ENCODE data around the gene RPL37A.

The RPL37A gene

GRCh38 chr2:216482640-216483039 lies 16.0 kb upstream of the RPL37A start:
- TF ChIP-seq GLIS3 (CRISPR knock-in tag; IDR thresholded peaks at IDR 0.05): no peak
- no peak for TF ChIP-seq RARB (CRISPR knock-in tag; IDR thresholded peaks at IDR 0.05)
- TF ChIP-seq TSHZ2 (CRISPR knock-in tag; IDR thresholded peaks at IDR 0.05): no peak
- TF ChIP-seq ZNF8 (CRISPR knock-in tag; IDR thresholded peaks at IDR 0.05): no peak
- no peak for TF ChIP-seq SNAI2 (CRISPR knock-in tag; IDR thresholded peaks at IDR 0.05)
- TF ChIP-seq ARNTL (CRISPR knock-in tag; IDR thresholded peaks at IDR 0.05; ENCODE audit: borderline replicate concordance, low read depth): no peak
- TF ChIP-seq ZC3H10 (CRISPR knock-in tag; IDR thresholded peaks at IDR 0.05): no peak
- no peak for TF ChIP-seq ZFP3 (CRISPR knock-in tag; IDR thresholded peaks at IDR 0.05)
- no peak for TF ChIP-seq PPARA (CRISPR knock-in tag; IDR thresholded peaks at IDR 0.05; ENCODE audit: borderline replicate concordance)
- no peak for TF ChIP-seq BACH2 (CRISPR knock-in tag; IDR thresholded peaks at IDR 0.05; ENCODE audit: borderline replicate concordance)
- TF ChIP-seq CSRNP3 (CRISPR knock-in tag; IDR thresholded peaks at IDR 0.05): no peak
- TF ChIP-seq ISL1 (CRISPR knock-in tag; IDR thresholded peaks at IDR 0.05): no peak
- TF ChIP-seq CREB5 (CRISPR knock-in tag; IDR thresholded peaks at IDR 0.05; ENCODE audit: low read depth): no peak
- no peak for TF ChIP-seq TOX (CRISPR knock-in tag; IDR thresholded peaks at IDR 0.05; ENCODE audit: borderline replicate concordance)
- TF ChIP-seq ESRRG (CRISPR knock-in tag; IDR thresholded peaks at IDR 0.05): no peak
- TF ChIP-seq OSR1 (CRISPR knock-in tag; IDR thresholded peaks at IDR 0.05): no peak
- TF ChIP-seq ZNF70 (CRISPR knock-in tag; IDR thresholded peaks at IDR 0.05): no peak
- TF ChIP-seq PATZ1 (CRISPR knock-in tag; IDR thresholded peaks at IDR 0.05; ENCODE audit: borderline replicate concordance): no peak
- TF ChIP-seq ZFP30 (CRISPR knock-in tag; IDR thresholded peaks at IDR 0.05): no peak
- ATAC-seq: no peak

GRCh38 chr2:216485237-216485636 lies 13.4 kb upstream of the RPL37A start:
- TF ChIP-seq ARNTL (CRISPR knock-in tag; IDR thresholded peaks at IDR 0.05; ENCODE audit: borderline replicate concordance, low read depth) (no peak), ISL1 (CRISPR knock-in tag; IDR thresholded peaks at IDR 0.05) (no peak), OSR1 (CRISPR knock-in tag; IDR thresholded peaks at IDR 0.05) (no peak)
- ATAC-seq: no peak

GRCh38 chr2:216485745-216486144 lies 12.9 kb upstream of the RPL37A start:
- ATAC-seq: no peak
- no peak for TF ChIP-seq CSRNP3 (CRISPR knock-in tag; IDR thresholded peaks at IDR 0.05)
- no peak for TF ChIP-seq ZC3H10 (CRISPR knock-in tag; IDR thresholded peaks at IDR 0.05)
- no peak for TF ChIP-seq ARNTL (CRISPR knock-in tag; IDR thresholded peaks at IDR 0.05; ENCODE audit: borderline replicate concordance, low read depth)
- TF ChIP-seq TCF4 (CRISPR knock-in tag; IDR thresholded peaks at IDR 0.05; ENCODE audit: borderline replicate concordance): no peak
- no peak for TF ChIP-seq OSR1 (CRISPR knock-in tag; IDR thresholded peaks at IDR 0.05)
- TF ChIP-seq SNAI2 (CRISPR knock-in tag; IDR thresholded peaks at IDR 0.05): no peak
- TF ChIP-seq TSHZ2 (CRISPR knock-in tag; IDR thresholded peaks at IDR 0.05): no peak
- TF ChIP-seq CSDC2 (CRISPR knock-in tag; IDR thresholded peaks at IDR 0.05): no peak
- TF ChIP-seq POU6F1 (CRISPR knock-in tag; IDR thresholded peaks at IDR 0.05; ENCODE audit: borderline replicate concordance, low read depth): no peak
- no peak for TF ChIP-seq GLIS3 (CRISPR knock-in tag; IDR thresholded peaks at IDR 0.05)
- TF ChIP-seq ESRRG (CRISPR knock-in tag; IDR thresholded peaks at IDR 0.05): no peak
- no peak for TF ChIP-seq ZNF8 (CRISPR knock-in tag; IDR thresholded peaks at IDR 0.05)
- TF ChIP-seq PATZ1 (CRISPR knock-in tag; IDR thresholded peaks at IDR 0.05; ENCODE audit: borderline replicate concordance): no peak
- TF ChIP-seq ISL1 (CRISPR knock-in tag; IDR thresholded peaks at IDR 0.05): no peak
